ENCODE measurements around the gene KRTAP5-2.

- TF ChIP-seq CTCF (IDR thresholded peaks at IDR 0.05 in 8 of 11, conservative IDR thresholded peaks at IDR 0.05 in 3 of 11), result no peak
- TF ChIP-seq POLR2A (IDR thresholded peaks at IDR 0.05), result no peak
These were observed 27.4 kb upstream of the KRTAP5-2 start for GRCh38 chr11:1625541-1625940.

All from spleen (tissue), 7 donors.